CD4-positive, alpha-beta memory T cell (primary cell): ENCODE data around the gene STRN. TPM values are rescaled to one million over a fixed set of nuclear protein-coding genes. Genes with fewer than 3 reads are reported as not detected.
"Not testable (repeated sequence)": the region's sequence is repeated elsewhere in the genome, so short reads cannot be mapped to it uniquely, and the experiment has no call there.

ENCODE experiments used
- CTCF ChIA-PET: fragments of 350-600 bp; sonication (Branson Sonifier 250); formaldehyde crosslinking; loops from one replicate; lab custom pipeline; 2021; ENCODE audit warnings: inconsistent platforms; ENCODE audit not compliant: partially characterized antibody; lab: Charles Lee
- POLR2A ChIA-PET: fragments of 350-600 bp; sonication (Branson Sonifier 250); formaldehyde crosslinking; loops from one replicate; lab custom pipeline; 2021; ENCODE audit not compliant: partially characterized antibody; lab: Charles Lee
- DNase-seq, 5 donors: peaks; one replicate each; pipeline versions ENCODE4 v3.0.0 to v3.0.0-alpha.2; 2020 to 2022; ENCODE audit warnings: mixed read lengths in 1 of 5
- H3K27ac ChIP-seq: one replicate; pipeline ENCODE4 v1.7.0; 2013; ENCODE audit warnings: low read depth, low read length
- H3K27me3 ChIP-seq: 2 replicates; pipeline ENCODE4 v1.7.0; 2013; ENCODE audit warnings: mild to moderate bottlenecking, low read length, moderate library complexity; ENCODE audit not compliant: insufficient read depth
- H3K36me3 ChIP-seq: 2 replicates; pipeline ENCODE4 v1.7.0; 2013; ENCODE audit warnings: mild to moderate bottlenecking, low read length, moderate library complexity; ENCODE audit not compliant: insufficient read depth
- H3K4me1 ChIP-seq: 2 replicates; pipeline ENCODE4 v1.7.0; 2013; ENCODE audit warnings: mild to moderate bottlenecking, low read length, moderate library complexity; ENCODE audit not compliant: insufficient read depth
- H3K4me3 ChIP-seq, 2 donors: one replicate each; pipeline ENCODE4 v1.7.0; 2013; ENCODE audit warnings: low read length in 2 of 2, mild to moderate bottlenecking in 1 of 2
- H3K9me3 ChIP-seq, 2 donors: one replicate each; pipeline ENCODE4 v1.7.0; 2013; ENCODE audit warnings: low read length in 2 of 2, control low read depth in 1 of 2; ENCODE audit not compliant: control insufficient read depth in 1 of 2
- H3K27ac Mint-ChIP-seq, 7 donors: one replicate each; pipeline ENCODE4 v1.8.0; 2020 to 2021; ENCODE audit warnings: mixed read lengths in 7 of 7, mild to moderate bottlenecking in 6 of 7, inconsistent platforms in 3 of 7, moderate library complexity in 3 of 7
- H3K27me3 Mint-ChIP-seq, 2 donors: one replicate each; pipeline ENCODE4 v1.8.0; 2020 to 2021; ENCODE audit warnings: mixed read lengths in 2 of 2
- H3K36me3 Mint-ChIP-seq, 2 donors: one replicate each; pipeline ENCODE4 v1.8.0; 2020 to 2021; ENCODE audit warnings: mixed read lengths in 2 of 2, inconsistent platforms in 1 of 2, mild to moderate bottlenecking in 1 of 2
- H3K4me1 Mint-ChIP-seq, 4 donors: one replicate each; pipeline ENCODE4 v1.8.0; 2020 to 2021; ENCODE audit warnings: mixed read lengths in 4 of 4, mild to moderate bottlenecking in 1 of 4
- H3K4me3 Mint-ChIP-seq, 8 donors: one replicate each; pipeline ENCODE4 v1.8.0; 2020 to 2021; ENCODE audit warnings: mixed read lengths in 8 of 8, mild to moderate bottlenecking in 7 of 8, moderate library complexity in 6 of 8, inconsistent platforms in 3 of 8
- H3K9me3 Mint-ChIP-seq, 8 donors: one replicate each; pipeline ENCODE4 v1.8.0; 2020 to 2021; ENCODE audit warnings: mixed read lengths in 8 of 8, mild to moderate bottlenecking in 5 of 8, inconsistent platforms in 3 of 8, moderate library complexity in 1 of 8
- intact Hi-C: fragments of 100-400 bp; cut with micrococcal nuclease; formaldehyde crosslinking; loops from one replicate; pipeline ENCODE4 v1.15.1; 2023
- polyA plus RNA-seq, 2 donors: library from polyadenylated mRNA; unstranded; fragments of 300-500 nt; fragmentation: Illumina TruSeq; gene quantifications; one replicate each; pipeline ENCODE4 v1.2.3, GENCODE V29; 2021
- total RNA-seq, 2 experiments: library from RNA; stranded (reverse); gene quantifications; one replicate each; pipeline ENCODE4 v1.2.3, GENCODE V29; 2021

The STRN gene
- total and polyA plus RNA-seq, 4 experiments from 2014 or later, result 6.7 to 33.4 (median 19.6) TPM

DNA sequence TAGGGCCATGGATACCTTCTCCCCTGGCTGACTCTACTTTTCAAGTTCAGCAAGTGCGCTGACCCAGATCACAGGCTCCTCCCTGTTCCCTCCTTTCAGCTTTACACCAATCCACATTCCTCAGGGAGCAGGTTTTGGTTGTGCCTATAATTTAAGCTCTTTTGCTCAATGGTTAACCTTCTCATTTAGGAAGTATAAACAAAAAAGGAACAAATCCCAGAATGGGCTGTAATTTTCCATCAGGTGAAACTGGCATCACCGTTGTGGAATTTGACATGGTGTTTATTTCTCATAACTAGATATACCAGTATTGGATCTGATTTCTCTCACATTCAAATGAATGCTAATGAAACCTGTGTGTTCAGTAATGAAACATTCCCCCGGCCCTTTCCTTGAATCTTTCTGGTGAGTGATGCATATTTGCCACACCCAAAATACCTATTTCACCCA is 13.6 kb downstream of the STRN start:
- Histone ChIP-seq H3K4me3 (no peak overlapping the region), H3K9me3 (no peaks in the 10 kb centered on the region), H3K4me1 (peaks cover 13% of the 10 kb centered on the region), H3K36me3 (no peaks in the 10 kb centered on the region), H3K27ac (no peak overlapping the region), H3K27me3 (no peaks in the 10 kb centered on the region)
- Mint-ChIP-seq H3K9me3 (no peaks in the 10 kb centered on the region), H3K4me3 (no peak overlapping the region), H3K4me1 (peaks cover 29 to 73% (median 49%) of the 10 kb centered on the region in 4 donors), H3K27me3 (no peaks in the 10 kb centered on the region), H3K27ac (peak overlapping the region in 2 of 7 donors; percentile 42 to 80), H3K36me3 (peaks cover 7 to 8% of the 10 kb centered on the region in 2 donors)
- no peak for DNase-seq
- intact Hi-C loops, result no loop called here
- ChIA-PET POLR2A (no interaction called here), CTCF (interaction anchor here (2.0 kb wide), 1 partner anchor 12 kb away, joined by 4 read pairs; no protein-coding TSS in a partner anchor)

DNA sequence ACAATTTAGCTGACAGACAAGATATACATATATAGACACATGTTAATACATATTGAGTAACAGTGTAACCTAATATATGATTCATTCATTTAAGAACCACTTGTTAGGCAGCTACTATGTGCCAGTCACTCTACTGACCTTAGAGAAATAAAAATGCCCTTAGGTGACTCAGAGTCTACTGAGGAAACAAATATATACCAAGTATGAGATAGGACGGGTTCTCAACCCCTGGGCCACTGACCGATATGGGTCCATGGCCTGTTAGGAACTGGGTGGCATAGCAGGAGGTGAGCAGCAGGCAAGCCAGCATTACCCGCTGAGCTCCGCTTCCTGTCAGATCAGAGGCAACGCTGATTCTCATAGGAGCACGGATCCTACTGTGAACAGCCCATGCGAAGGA is 14.8 kb downstream of the STRN start:
- intact Hi-C loops, result no loop called here
- H3K27ac ChIP-seq, result no peak overlapping the region
- no peak overlapping the region for H3K4me3 ChIP-seq
- no peaks in the 10 kb centered on the region for H3K9me3 ChIP-seq
- H3K4me1 ChIP-seq, result peaks cover 13% of the 10 kb centered on the region
- no peaks in the 10 kb centered on the region for H3K27me3 ChIP-seq
- CTCF ChIA-PET, result interaction anchor here (2.0 kb wide), 1 partner anchor 11 kb away, joined by 4 read pairs; no protein-coding TSS in a partner anchor
- POLR2A ChIA-PET, result interaction anchor here (1.6 kb wide), 1 partner anchor 15 kb away, joined by 4 read pairs; the partner anchor contains the start of gene STRN
- H3K9me3 Mint-ChIP-seq, result no peaks in the 10 kb centered on the region
- DNase-seq, result no peak
- no peaks in the 10 kb centered on the region for H3K27me3 Mint-ChIP-seq
- H3K36me3 ChIP-seq, result no peaks in the 10 kb centered on the region
- no peak overlapping the region for H3K4me3 Mint-ChIP-seq
- peaks cover 27 to 66% (median 46%) of the 10 kb centered on the region in 4 donors for H3K4me1 Mint-ChIP-seq
- H3K27ac Mint-ChIP-seq, result peak overlapping the region in 1 of 7 donors; percentile 2
- H3K36me3 Mint-ChIP-seq, result peaks cover 7 to 8% of the 10 kb centered on the region in 2 donors

DNA sequence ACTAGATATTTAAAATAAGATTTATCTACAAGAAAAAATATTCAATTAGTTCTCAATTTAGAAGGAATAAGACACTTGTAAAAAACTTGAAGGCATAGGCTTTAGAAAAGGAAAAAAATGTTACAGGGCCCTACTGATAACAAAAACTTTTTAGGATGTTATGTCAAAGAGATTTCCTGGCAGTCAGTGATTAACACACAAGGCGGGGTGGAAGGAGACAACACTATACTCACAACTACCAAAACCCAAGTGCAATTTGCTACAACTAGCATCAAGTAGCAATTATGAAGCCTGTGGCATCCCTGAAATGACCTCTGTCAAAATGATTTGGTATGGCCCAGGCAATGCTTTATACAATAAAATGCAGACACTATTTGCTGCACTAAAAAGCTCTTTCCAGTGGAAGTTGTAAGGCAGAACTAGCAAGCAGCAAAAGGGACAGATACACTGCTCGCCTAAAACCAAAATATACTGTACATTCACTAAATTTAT is 15.3 kb downstream of the STRN start:
- intact Hi-C loops, result no loop called here
- DNase-seq, result no peak
- H3K4me1 Mint-ChIP-seq, result peaks cover 27 to 61% (median 42%) of the 10 kb centered on the region in 4 donors
- no peaks in the 10 kb centered on the region for H3K9me3 ChIP-seq
- H3K4me1 ChIP-seq, result peaks cover 13% of the 10 kb centered on the region
- H3K36me3 ChIP-seq, result no peaks in the 10 kb centered on the region
- H3K36me3 Mint-ChIP-seq, result peaks cover 7 to 8% of the 10 kb centered on the region in 2 donors
- CTCF ChIA-PET, result interaction anchor here (0.6 to 2.0 kb wide), 2 partner anchors 10 to 58 kb away, joined by 3 to 4 read pairs; no protein-coding TSS in a partner anchor
- H3K4me3 Mint-ChIP-seq, result no peak overlapping the region
- POLR2A ChIA-PET, result interaction anchor here (1.6 kb wide), 1 partner anchor 15 kb away, joined by 4 read pairs; the partner anchor contains the start of gene STRN
- H3K9me3 Mint-ChIP-seq, result no peaks in the 10 kb centered on the region
- no peak overlapping the region for H3K4me3 ChIP-seq
- H3K27me3 ChIP-seq, result no peaks in the 10 kb centered on the region
- no peaks in the 10 kb centered on the region for H3K27me3 Mint-ChIP-seq
- H3K27ac ChIP-seq, result no peak overlapping the region
- peak overlapping the region in 1 of 7 donors; percentile 55 for H3K27ac Mint-ChIP-seq

DNA sequence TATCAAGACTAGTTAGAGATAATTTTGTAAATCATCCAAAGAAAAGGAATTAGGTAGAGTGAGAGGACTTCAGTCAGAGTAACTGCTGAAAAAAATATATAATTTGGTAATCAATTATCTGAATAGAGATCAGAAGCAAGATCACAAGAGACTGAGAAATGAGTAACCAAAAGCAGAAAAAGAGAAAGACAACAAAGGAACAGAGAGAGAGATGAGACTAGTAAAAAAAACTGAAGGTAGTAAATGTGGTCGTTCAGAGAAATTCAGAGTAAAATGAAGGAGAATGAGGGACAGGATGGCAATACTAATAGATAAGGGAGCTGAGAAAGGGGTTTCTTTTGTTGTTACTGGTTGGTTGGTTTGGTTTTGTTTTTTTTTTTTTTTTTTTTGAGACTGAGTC is 16.5 kb downstream of the STRN start:
- Histone ChIP-seq H3K27me3 (no peaks in the 10 kb centered on the region), H3K4me3 (no peak overlapping the region), H3K4me1 (peaks cover 13% of the 10 kb centered on the region), H3K36me3 (no peaks in the 10 kb centered on the region), H3K9me3 (no peaks in the 10 kb centered on the region), H3K27ac (no peak overlapping the region)
- peaks cover 5 to 8% of the 10 kb centered on the region in 2 donors for H3K36me3 Mint-ChIP-seq
- H3K27me3 Mint-ChIP-seq, result no peaks in the 10 kb centered on the region
- peak overlapping the region in 2 of 8 donors; percentile 1 to 27 for H3K4me3 Mint-ChIP-seq
- intact Hi-C loops, result no loop called here
- ChIA-PET CTCF (no interaction called here), POLR2A (no interaction called here)
- no peak for DNase-seq
- peak overlapping the region in 4 of 7 donors; percentile 10 to 61 (median 26) for H3K27ac Mint-ChIP-seq
- H3K4me1 Mint-ChIP-seq, result peaks cover 22 to 51% (median 36%) of the 10 kb centered on the region in 4 donors
- no peaks in the 10 kb centered on the region for H3K9me3 Mint-ChIP-seq

DNA sequence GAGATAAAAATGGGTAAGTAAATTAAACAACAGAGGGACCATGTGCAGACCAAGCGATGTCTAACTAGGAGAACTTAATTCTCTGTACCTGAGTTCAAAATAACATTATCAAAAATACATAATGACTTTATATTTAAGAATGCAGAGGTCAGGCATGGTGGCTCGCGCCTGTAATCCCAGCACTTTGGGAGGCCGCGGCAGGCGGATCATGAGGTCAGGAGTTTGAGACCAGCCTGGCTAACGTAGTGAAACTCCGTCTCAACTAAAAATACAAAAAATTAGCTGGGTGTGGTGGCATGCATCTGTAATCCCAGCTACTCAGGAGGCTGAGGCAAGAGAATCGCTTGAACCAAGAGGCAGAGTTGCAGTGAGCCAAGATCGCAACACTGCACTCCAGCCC is 21.1 kb downstream of the STRN start:
- POLR2A ChIA-PET, DNase-seq, H3K27me3 Mint-ChIP-seq, H3K9me3 Mint-ChIP-seq, H3K27me3 ChIP-seq, H3K9me3 ChIP-seq, H3K4me3 ChIP-seq, H3K27ac ChIP-seq, H3K4me1 ChIP-seq, H3K27ac Mint-ChIP-seq, intact Hi-C loops, H3K36me3 ChIP-seq, CTCF ChIA-PET, H3K4me3 Mint-ChIP-seq, H3K36me3 Mint-ChIP-seq: not testable (repeated sequence)
- peaks cover 7 to 20% (median 13%) of the 10 kb centered on the region in 4 donors for H3K4me1 Mint-ChIP-seq

DNA sequence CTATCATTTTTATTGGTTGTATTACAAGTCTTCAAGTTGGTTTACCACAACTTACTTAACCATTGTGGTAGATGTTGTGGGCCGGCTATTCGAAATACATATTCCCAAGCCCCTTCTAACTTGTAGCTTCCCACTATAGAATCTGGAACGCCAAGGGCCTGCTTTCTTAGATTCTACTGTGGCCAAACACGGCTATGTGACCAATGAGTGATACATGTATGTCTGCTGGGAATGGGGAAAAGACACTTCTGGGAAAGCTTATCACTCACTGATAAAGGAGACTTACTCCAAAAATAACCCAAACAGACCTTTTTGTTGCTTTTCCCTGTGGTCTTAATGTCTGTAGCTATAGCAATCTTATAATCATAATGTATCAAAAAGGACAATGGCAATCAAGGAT is 24.5 kb downstream of the STRN start:
- H3K4me3 Mint-ChIP-seq, result no peak overlapping the region
- no peak overlapping the region for H3K27ac ChIP-seq
- H3K4me1 ChIP-seq, result no peaks in the 10 kb centered on the region
- peaks cover 6 to 9% of the 10 kb centered on the region in 2 donors for H3K36me3 Mint-ChIP-seq
- no peaks in the 10 kb centered on the region for H3K9me3 ChIP-seq
- intact Hi-C loops, result no loop called here
- no peaks in the 10 kb centered on the region for H3K27me3 ChIP-seq
- H3K27me3 Mint-ChIP-seq, result no peaks in the 10 kb centered on the region
- no peak overlapping the region for H3K27ac Mint-ChIP-seq
- no peaks in the 10 kb centered on the region for H3K36me3 ChIP-seq
- H3K4me1 Mint-ChIP-seq, result peaks cover 0 to 5% (median 1%) of the 10 kb centered on the region in 4 donors
- H3K9me3 Mint-ChIP-seq, result no peaks in the 10 kb centered on the region
- POLR2A ChIA-PET, result no interaction called here
- CTCF ChIA-PET, result no interaction called here
- no peak overlapping the region for H3K4me3 ChIP-seq
- no peak for DNase-seq

DNA sequence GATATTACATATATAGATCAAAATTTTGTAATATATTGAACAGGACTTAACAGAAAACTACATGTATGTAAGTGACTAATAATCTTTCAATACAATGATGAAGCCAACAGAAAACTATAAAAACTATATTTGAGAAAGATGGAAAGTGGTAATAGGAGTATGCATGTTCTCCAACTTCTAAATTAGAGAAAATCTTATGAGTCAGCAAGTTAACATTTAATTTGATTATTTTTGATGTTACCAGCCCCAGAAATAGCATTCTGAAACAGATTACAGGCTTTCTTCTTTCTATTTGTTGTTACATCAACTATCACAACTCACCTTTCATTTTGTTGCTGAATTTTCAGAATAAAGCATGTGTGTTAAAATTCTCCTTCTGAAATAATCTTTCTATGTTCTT is 29.8 kb downstream of the STRN start:
- H3K36me3 ChIP-seq, H3K9me3 Mint-ChIP-seq, H3K27ac ChIP-seq, intact Hi-C loops, H3K27me3 ChIP-seq, H3K9me3 ChIP-seq, CTCF ChIA-PET, H3K27me3 Mint-ChIP-seq, H3K4me3 Mint-ChIP-seq, DNase-seq, H3K4me1 ChIP-seq, POLR2A ChIA-PET, H3K4me3 ChIP-seq: not testable (repeated sequence)
- peaks cover 8 to 12% of the 10 kb centered on the region in 2 donors for H3K36me3 Mint-ChIP-seq
- H3K4me1 Mint-ChIP-seq, result peaks cover 0 to 28% (median 10%) of the 10 kb centered on the region in 4 donors
- H3K27ac Mint-ChIP-seq, result peak overlapping the region in 1 of 7 donors; percentile 11
